ENCODE data around the gene HOXB3.

GRCh38 chr17:48567209-48567608 lies 22.8 kb downstream of the HOXB3 start:
- no peak for TF ChIP-seq CTCF (IDR thresholded peaks at IDR 0.05)
- no peak for TF ChIP-seq POLR2A (IDR thresholded peaks at IDR 0.05)
